ENCODE measurements around the gene SMARCE1. TPM values are rescaled to one million over a fixed set of nuclear protein-coding genes. Genes with fewer than 3 reads are reported as not detected.

SMARCE1 gene
- total and polyA plus RNA-seq, 2 experiments from 2014 or later: 99.9 to 103 TPM

- H3K9me3 ChIP-seq (ENCODE audit: low read depth): no peaks in the 10 kb centered on the region
- H2AFZ ChIP-seq: peak overlapping the region; percentile 99
- H3K79me2 ChIP-seq: peaks cover 71% of the 10 kb centered on the region
Observed at GRCh38 chr17:40646791-40647623, 611 bp downstream of the SMARCE1 start.

GRCh38 chr17:40645943-40646342, 1.7 kb downstream of the SMARCE1 start:
- peaks cover 28% of the 10 kb centered on the region for H3K4me1 ChIP-seq (ENCODE audit: insufficient read depth)
- TF ChIP-seq EZH2 (IDR thresholded peaks at IDR 0.05; ENCODE audit: borderline replicate concordance): no peak
- no peak for TF ChIP-seq EZH2phosphoT487 (IDR thresholded peaks at IDR 0.05; ENCODE audit: low read depth, severe bottlenecking, unreplicated experiment)
- no peak for TF ChIP-seq CTCF (IDR thresholded peaks at IDR 0.05; ENCODE audit: poor library complexity)
- no peak overlapping the region for H3K27ac ChIP-seq
- no peak overlapping the region for H3K4me3 ChIP-seq
- 78% methylated on average over 2 of the region's 2 CpGs for WGBS (ENCODE audit: low lambda C conversion rate, missing lambda C conversion rate)
- no peaks in the 10 kb centered on the region for H3K27me3 ChIP-seq
- peaks cover 11% of the 10 kb centered on the region for H3K36me3 ChIP-seq (replicated peaks; ENCODE audit: insufficient read depth, low read depth)
- DNase-seq (ENCODE audit: low spot score): no peak
- H3K79me2 ChIP-seq: peaks cover 82% of the 10 kb centered on the region
- peak overlapping the region; percentile 91 for H3K4me2 ChIP-seq
- H3K9me2 ChIP-seq (replicated peaks; ENCODE audit: insufficient read depth): no peaks in the 10 kb centered on the region
- no peaks in the 10 kb centered on the region for H3K9me3 ChIP-seq (ENCODE audit: low read depth)
- H2AFZ ChIP-seq: no peak overlapping the region
- peaks cover 9% of the 10 kb centered on the region for H4K20me1 ChIP-seq (ENCODE audit: insufficient read depth, poor library complexity, severe bottlenecking)

More at GRCh38 chr17:40646791-40647623, 611 bp downstream of the SMARCE1 start:
- no peaks in the 10 kb centered on the region for H3K27me3 ChIP-seq
- H4K20me1 ChIP-seq (ENCODE audit: insufficient read depth, poor library complexity, severe bottlenecking): peaks cover 5% of the 10 kb centered on the region
- H3K4me3 ChIP-seq: peak overlapping the region; percentile 98
- TF ChIP-seq EZH2 (IDR thresholded peaks at IDR 0.05; ENCODE audit: borderline replicate concordance) (no peak), EZH2phosphoT487 (IDR thresholded peaks at IDR 0.05; ENCODE audit: low read depth, severe bottlenecking, unreplicated experiment) (no peak), CTCF (IDR thresholded peaks at IDR 0.05; ENCODE audit: poor library complexity) (no peak)
- peak; percentile 43 for DNase-seq (ENCODE audit: low spot score)
- WGBS (ENCODE audit: low lambda C conversion rate, missing lambda C conversion rate): 12% methylated on average over 18 of the region's 18 CpGs
- H3K4me1 ChIP-seq (ENCODE audit: insufficient read depth): peaks cover 28% of the 10 kb centered on the region
- H3K36me3 ChIP-seq (replicated peaks; ENCODE audit: insufficient read depth, low read depth): peaks cover 3% of the 10 kb centered on the region
- no peaks in the 10 kb centered on the region for H3K9me2 ChIP-seq (replicated peaks; ENCODE audit: insufficient read depth)
- peak overlapping the region; percentile 91 for H3K4me2 ChIP-seq
- H3K27ac ChIP-seq: peak overlapping the region; percentile 100

- peaks cover 28% of the 10 kb centered on the region for H3K4me1 ChIP-seq (ENCODE audit: insufficient read depth)
- H3K9me2 ChIP-seq (replicated peaks; ENCODE audit: insufficient read depth): no peaks in the 10 kb centered on the region
- H3K27me3 ChIP-seq: no peaks in the 10 kb centered on the region
- H2AFZ ChIP-seq: no peak overlapping the region
- peaks cover 13% of the 10 kb centered on the region for H4K20me1 ChIP-seq (ENCODE audit: insufficient read depth, poor library complexity, severe bottlenecking)
- H3K4me2 ChIP-seq: peak overlapping the region; percentile 91
- H3K79me2 ChIP-seq: peaks cover 87% of the 10 kb centered on the region
- H3K36me3 ChIP-seq (replicated peaks; ENCODE audit: insufficient read depth, low read depth): peaks cover 12% of the 10 kb centered on the region
- H3K9me3 ChIP-seq (ENCODE audit: low read depth): no peaks in the 10 kb centered on the region
- peak overlapping the region; percentile 1 for H3K4me3 ChIP-seq
- H3K27ac ChIP-seq: no peak overlapping the region
- no peak for TF ChIP-seq EZH2phosphoT487 (IDR thresholded peaks at IDR 0.05; ENCODE audit: low read depth, severe bottlenecking, unreplicated experiment)
- TF ChIP-seq CTCF (IDR thresholded peaks at IDR 0.05; ENCODE audit: poor library complexity): no peak
- TF ChIP-seq EZH2 (IDR thresholded peaks at IDR 0.05; ENCODE audit: borderline replicate concordance): no peak
- DNase-seq (ENCODE audit: low spot score): no peak
Observed at GRCh38 chr17:40645291-40645690, 2.3 kb downstream of the SMARCE1 start.

Data from hepatocyte (in vitro differentiated cells).